HG03558 (cell line): ENCODE data around the gene CHAC1.
"Not testable (repeated sequence)": the region's sequence is repeated elsewhere in the genome, so short reads cannot be mapped to it uniquely, and the experiment has no call there.

ENCODE experiments used
- ATAC-seq: cut with Tn5 transposase; IDR thresholded peaks from one replicate; pipeline ENCODE4 v1.9.1; 2021; ENCODE audit warnings: moderate number of reproducible peaks; ENCODE audit not compliant: unreplicated experiment; ENCODE audit errors: extremely low read depth

CHAC1 gene

GRCh38 chr15:40936709-40937666, 16.3 kb upstream of the CHAC1 start:
- no peak for ATAC-seq

- ATAC-seq, result no peak
Observed at GRCh38 chr15:40937762-40938535, 15.3 kb upstream of the CHAC1 start.

GRCh38 chr15:40938536-40938870, 14.8 kb upstream of the CHAC1 start:
- ATAC-seq, result no peak

- ATAC-seq, result no peak
Observed at GRCh38 chr15:40940296-40940801, 12.9 kb upstream of the CHAC1 start.

GRCh38 chr15:40941068-40941527, 12.2 kb upstream of the CHAC1 start:
- ATAC-seq, result no peak

GRCh38 chr15:40941528-40942336, 11.5 kb upstream of the CHAC1 start:
- no peak for ATAC-seq

- ATAC-seq, result no peak
Observed at GRCh38 chr15:40942337-40942854, 10.9 kb upstream of the CHAC1 start.

- no peak for ATAC-seq
Observed at GRCh38 chr15:40942878-40943277, 10.4 kb upstream of the CHAC1 start.

GRCh38 chr15:40943764-40944365, 9.4 kb upstream of the CHAC1 start:
- ATAC-seq, result no peak

- ATAC-seq, result no peak
Observed at GRCh38 chr15:40944510-40945296, 8.6 kb upstream of the CHAC1 start.

- ATAC-seq, result no peak
Observed at GRCh38 chr15:40948706-40949473, 4.4 kb upstream of the CHAC1 start.

- no peak for ATAC-seq
Observed at GRCh38 chr15:40949756-40950207, 3.5 kb upstream of the CHAC1 start.

GRCh38 chr15:40951764-40952163, 1.5 kb upstream of the CHAC1 start:
- no peak for ATAC-seq

GRCh38 chr15:40952301-40952900, 870 bp upstream of the CHAC1 start:
- ATAC-seq, result no peak

- ATAC-seq, result no peak
Observed at GRCh38 chr15:40953713-40954074, 423 bp downstream of the CHAC1 start.

- ATAC-seq, result not testable (repeated sequence)
Observed at GRCh38 chr15:40954158-40954848, 1.0 kb downstream of the CHAC1 start.
